Endothelial cell of hepatic sinusoid (primary cell): ENCODE results near the gene LIN37.

ENCODE experiments used
- in situ Hi-C: cut with HindIII; loops from 2 replicates; pipeline ENCODE4 v1.10.0; 2017; ENCODE audit warnings: low sequenced_read_pairs

The LIN37 gene

GRCh38 chr19:35750167-35750566, 1.8 kb downstream of the LIN37 start:
- in situ Hi-C loops, result no loop called here

- in situ Hi-C loops, result no loop called here
These were observed 3.7 kb downstream of the LIN37 start for GRCh38 chr19:35751839-35752745.

GRCh38 chr19:35752746-35753350, 4.5 kb downstream of the LIN37 start:
- in situ Hi-C loops, result no loop called here

GRCh38 chr19:35753634-35754369, 5.4 kb downstream of the LIN37 start:
- in situ Hi-C loops, result no loop called here

GRCh38 chr19:35754370-35755130, 6.2 kb downstream of the LIN37 start:
- in situ Hi-C loops, result no loop called here

- in situ Hi-C loops, result no loop called here
These were observed 6.8 kb downstream of the LIN37 start for GRCh38 chr19:35755131-35755549.

- in situ Hi-C loops, result no loop called here
These were observed 7.4 kb downstream of the LIN37 start for GRCh38 chr19:35755550-35756376.

- in situ Hi-C loops, result no loop called here
These were observed 8.2 kb downstream of the LIN37 start, which contains the start of gene HSPB6 for GRCh38 chr19:35756377-35757230. Gene HSPB6, minus strand, starts transcription at chr19:35757029. Its CDS starts 21 bp downstream, at chr19:35757008.

GRCh38 chr19:35757231-35757748, 8.9 kb downstream of the LIN37 start:
- in situ Hi-C loops, result no loop called here

GRCh38 chr19:35757749-35758608, 9.6 kb downstream of the LIN37 start, which contains the start of gene PROSER3:
Gene PROSER3, plus strand, starts transcription at chr19:35758176. Its CDS starts 40 bp downstream, at chr19:35758216.
- in situ Hi-C loops, result no loop called here

GRCh38 chr19:35759697-35760096, 11.3 kb downstream of the LIN37 start:
- in situ Hi-C loops, result no loop called here

GRCh38 chr19:35760711-35761349, 12.5 kb downstream of the LIN37 start:
- in situ Hi-C loops, result no loop called here

GRCh38 chr19:35764432-35765315, 16.3 kb downstream of the LIN37 start:
- in situ Hi-C loops, result no loop called here

GRCh38 chr19:35766571-35767104, 18.3 kb downstream of the LIN37 start:
- in situ Hi-C loops, result no loop called here

GRCh38 chr19:35767288-35768081, 19.1 kb downstream of the LIN37 start:
- in situ Hi-C loops, result no loop called here
